ENCODE data around the gene FBXL5. TPM values are rescaled to one million over a fixed set of nuclear protein-coding genes. Genes with fewer than 3 reads are reported as not detected.

Gene FBXL5
- total and polyA plus RNA-seq, 9 of the 15 experiments (the other 6 are each of a cell fraction or from before 2014, with no cell fraction given) = 6.0 to 35.2 (median 22.1) TPM

DNA sequence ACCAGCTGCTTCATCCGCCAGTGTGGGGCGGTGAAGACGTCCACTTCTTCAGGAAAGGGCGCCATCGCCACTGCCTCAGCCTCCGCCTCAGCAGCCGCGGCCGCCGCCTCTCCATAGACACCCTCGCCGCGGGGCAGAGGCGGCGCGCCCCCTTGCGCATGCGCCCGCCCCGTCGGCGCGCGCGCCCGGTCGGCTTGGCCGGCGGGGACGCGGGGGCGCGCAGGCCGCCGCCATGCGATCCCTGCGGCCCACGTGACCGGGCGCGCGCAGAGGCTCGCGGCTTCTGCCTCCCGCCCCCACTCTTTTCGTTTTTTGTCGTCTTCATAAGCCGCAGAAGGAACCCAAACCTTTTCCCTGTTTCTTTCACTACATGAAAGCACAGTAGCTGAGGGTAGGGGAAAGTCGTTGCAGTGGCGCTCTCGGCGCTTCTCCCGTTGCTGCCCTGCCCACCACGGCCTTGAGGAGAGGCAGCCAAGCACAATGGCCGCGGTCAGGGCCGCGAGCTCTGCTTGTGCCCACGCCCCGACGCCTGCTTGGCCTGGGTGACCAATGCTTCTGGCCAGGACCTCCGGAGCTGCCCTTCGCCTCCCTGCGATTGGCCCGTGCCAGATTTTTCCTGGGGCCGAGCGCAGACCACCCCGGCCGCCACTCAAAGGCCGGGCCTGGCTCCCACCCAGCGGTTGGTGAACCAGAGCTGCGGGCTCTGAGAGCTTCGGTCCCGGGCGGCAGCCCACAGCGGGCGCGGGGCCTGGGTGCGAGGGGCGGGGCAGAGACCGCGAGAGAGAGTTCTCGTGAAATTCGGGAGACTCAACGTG lies at the start of gene FBXL5 (continued):
- TF ChIP-seq, protein P1, sequence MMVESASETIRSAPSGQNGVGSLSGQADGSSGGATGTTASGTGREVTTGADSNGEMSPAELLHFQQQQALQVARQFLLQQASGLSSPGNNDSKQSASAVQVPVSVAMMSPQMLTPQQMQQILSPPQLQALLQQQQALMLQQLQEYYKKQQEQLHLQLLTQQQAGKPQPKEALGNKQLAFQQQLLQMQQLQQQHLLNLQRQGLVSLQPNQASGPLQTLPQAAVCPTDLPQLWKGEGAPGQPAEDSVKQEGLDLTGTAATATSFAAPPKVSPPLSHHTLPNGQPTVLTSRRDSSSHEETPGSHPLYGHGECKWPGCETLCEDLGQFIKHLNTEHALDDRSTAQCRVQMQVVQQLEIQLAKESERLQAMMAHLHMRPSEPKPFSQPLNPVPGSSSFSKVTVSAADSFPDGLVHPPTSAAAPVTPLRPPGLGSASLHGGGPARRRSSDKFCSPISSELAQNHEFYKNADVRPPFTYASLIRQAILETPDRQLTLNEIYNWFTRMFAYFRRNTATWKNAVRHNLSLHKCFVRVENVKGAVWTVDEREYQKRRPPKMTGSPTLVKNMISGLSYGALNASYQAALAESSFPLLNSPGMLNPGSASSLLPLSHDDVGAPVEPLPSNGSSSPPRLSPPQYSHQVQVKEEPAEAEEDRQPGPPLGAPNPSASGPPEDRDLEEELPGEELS (CRISPR knock-in tag; IDR thresholded peaks at IDR 0.05; ENCODE audit: borderline replicate concordance) = no peak; the same call in 1 of the 2 replicates
- TF ChIP-seq ZNF124 (CRISPR knock-in tag; IDR thresholded peaks at IDR 0.05) = no peak
- peak; percentile 60; the same call in 1 of the 2 replicates for TF ChIP-seq ZNF23 (CRISPR knock-in tag; IDR thresholded peaks at IDR 0.05)
- TF ChIP-seq RFX7 (CRISPR knock-in tag; IDR thresholded peaks at IDR 0.05) = peak; percentile 65; the same call in 1 of the 2 replicates
- no peak for TF ChIP-seq ZC3H8 (IDR thresholded peaks at IDR 0.05)
- TF ChIP-seq, protein P2, sequence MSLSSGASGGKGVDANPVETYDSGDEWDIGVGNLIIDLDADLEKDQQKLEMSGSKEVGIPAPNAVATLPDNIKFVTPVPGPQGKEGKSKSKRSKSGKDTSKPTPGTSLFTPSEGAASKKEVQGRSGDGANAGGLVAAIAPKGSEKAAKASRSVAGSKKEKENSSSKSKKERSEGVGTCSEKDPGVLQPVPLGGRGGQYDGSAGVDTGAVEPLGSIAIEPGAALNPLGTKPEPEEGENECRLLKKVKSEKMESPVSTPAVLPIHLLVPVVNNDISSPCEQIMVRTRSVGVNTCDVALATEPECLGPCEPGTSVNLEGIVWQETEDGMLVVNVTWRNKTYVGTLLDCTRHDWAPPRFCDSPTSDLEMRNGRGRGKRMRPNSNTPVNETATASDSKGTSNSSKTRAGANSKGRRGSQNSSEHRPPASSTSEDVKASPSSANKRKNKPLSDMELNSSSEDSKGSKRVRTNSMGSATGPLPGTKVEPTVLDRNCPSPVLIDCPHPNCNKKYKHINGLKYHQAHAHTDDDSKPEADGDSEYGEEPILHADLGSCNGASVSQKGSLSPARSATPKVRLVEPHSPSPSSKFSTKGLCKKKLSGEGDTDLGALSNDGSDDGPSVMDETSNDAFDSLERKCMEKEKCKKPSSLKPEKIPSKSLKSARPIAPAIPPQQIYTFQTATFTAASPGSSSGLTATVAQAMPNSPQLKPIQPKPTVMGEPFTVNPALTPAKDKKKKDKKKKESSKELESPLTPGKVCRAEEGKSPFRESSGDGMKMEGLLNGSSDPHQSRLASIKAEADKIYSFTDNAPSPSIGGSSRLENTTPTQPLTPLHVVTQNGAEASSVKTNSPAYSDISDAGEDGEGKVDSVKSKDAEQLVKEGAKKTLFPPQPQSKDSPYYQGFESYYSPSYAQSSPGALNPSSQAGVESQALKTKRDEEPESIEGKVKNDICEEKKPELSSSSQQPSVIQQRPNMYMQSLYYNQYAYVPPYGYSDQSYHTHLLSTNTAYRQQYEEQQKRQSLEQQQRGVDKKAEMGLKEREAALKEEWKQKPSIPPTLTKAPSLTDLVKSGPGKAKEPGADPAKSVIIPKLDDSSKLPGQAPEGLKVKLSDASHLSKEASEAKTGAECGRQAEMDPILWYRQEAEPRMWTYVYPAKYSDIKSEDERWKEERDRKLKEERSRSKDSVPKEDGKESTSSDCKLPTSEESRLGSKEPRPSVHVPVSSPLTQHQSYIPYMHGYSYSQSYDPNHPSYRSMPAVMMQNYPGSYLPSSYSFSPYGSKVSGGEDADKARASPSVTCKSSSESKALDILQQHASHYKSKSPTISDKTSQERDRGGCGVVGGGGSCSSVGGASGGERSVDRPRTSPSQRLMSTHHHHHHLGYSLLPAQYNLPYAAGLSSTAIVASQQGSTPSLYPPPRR (CRISPR knock-in tag; IDR thresholded peaks at IDR 0.05; ENCODE audit: borderline replicate concordance) = no peak
- TF ChIP-seq EGR1 (conservative IDR thresholded peaks at IDR 0.05) = peak; percentile 78
- TF ChIP-seq, protein P3, sequence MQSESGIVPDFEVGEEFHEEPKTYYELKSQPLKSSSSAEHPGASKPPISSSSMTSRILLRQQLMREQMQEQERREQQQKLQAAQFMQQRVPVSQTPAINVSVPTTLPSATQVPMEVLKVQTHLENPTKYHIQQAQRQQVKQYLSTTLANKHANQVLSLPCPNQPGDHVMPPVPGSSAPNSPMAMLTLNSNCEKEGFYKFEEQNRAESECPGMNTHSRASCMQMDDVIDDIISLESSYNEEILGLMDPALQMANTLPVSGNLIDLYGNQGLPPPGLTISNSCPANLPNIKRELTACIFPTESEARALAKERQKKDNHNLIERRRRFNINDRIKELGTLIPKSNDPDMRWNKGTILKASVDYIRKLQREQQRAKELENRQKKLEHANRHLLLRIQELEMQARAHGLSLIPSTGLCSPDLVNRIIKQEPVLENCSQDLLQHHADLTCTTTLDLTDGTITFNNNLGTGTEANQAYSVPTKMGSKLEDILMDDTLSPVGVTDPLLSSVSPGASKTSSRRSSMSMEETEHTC (IDR thresholded peaks at IDR 0.05) = 0 out of 2 replicates have a peak, but pooled peaks have one; percentile 33
- peak; percentile 96 for TF ChIP-seq L3MBTL2 (IDR thresholded peaks at IDR 0.05)
- TF ChIP-seq, protein P4, sequence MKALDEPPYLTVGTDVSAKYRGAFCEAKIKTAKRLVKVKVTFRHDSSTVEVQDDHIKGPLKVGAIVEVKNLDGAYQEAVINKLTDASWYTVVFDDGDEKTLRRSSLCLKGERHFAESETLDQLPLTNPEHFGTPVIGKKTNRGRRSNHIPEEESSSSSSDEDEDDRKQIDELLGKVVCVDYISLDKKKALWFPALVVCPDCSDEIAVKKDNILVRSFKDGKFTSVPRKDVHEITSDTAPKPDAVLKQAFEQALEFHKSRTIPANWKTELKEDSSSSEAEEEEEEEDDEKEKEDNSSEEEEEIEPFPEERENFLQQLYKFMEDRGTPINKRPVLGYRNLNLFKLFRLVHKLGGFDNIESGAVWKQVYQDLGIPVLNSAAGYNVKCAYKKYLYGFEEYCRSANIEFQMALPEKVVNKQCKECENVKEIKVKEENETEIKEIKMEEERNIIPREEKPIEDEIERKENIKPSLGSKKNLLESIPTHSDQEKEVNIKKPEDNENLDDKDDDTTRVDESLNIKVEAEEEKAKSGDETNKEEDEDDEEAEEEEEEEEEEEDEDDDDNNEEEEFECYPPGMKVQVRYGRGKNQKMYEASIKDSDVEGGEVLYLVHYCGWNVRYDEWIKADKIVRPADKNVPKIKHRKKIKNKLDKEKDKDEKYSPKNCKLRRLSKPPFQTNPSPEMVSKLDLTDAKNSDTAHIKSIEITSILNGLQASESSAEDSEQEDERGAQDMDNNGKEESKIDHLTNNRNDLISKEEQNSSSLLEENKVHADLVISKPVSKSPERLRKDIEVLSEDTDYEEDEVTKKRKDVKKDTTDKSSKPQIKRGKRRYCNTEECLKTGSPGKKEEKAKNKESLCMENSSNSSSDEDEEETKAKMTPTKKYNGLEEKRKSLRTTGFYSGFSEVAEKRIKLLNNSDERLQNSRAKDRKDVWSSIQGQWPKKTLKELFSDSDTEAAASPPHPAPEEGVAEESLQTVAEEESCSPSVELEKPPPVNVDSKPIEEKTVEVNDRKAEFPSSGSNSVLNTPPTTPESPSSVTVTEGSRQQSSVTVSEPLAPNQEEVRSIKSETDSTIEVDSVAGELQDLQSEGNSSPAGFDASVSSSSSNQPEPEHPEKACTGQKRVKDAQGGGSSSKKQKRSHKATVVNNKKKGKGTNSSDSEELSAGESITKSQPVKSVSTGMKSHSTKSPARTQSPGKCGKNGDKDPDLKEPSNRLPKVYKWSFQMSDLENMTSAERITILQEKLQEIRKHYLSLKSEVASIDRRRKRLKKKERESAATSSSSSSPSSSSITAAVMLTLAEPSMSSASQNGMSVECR (CRISPR knock-in tag; IDR thresholded peaks at IDR 0.05) = peak; percentile 80
- 0 out of 2 replicates have a peak, but pooled peaks have one; percentile 73 for TF ChIP-seq TOE1 (IDR thresholded peaks at IDR 0.05; ENCODE audit: borderline replicate concordance)
- TF ChIP-seq TOE1 (CRISPR knock-in tag; IDR thresholded peaks at IDR 0.05; ENCODE audit: borderline replicate concordance, low read depth) = no peak
- TF ChIP-seq ZNF324 (CRISPR knock-in tag; IDR thresholded peaks at IDR 0.05) = no peak
- no peak for TF ChIP-seq CBFB (CRISPR knock-in tag; IDR thresholded peaks at IDR 0.05)
- TF ChIP-seq SMARCA5 (IDR thresholded peaks at IDR 0.05) = no peak
